ENCODE results near the gene SYNGAP1.
"Not testable (repeated sequence)": the region's sequence is repeated elsewhere in the genome, so short reads cannot be mapped to it uniquely, and the experiment has no call there.

DNA sequence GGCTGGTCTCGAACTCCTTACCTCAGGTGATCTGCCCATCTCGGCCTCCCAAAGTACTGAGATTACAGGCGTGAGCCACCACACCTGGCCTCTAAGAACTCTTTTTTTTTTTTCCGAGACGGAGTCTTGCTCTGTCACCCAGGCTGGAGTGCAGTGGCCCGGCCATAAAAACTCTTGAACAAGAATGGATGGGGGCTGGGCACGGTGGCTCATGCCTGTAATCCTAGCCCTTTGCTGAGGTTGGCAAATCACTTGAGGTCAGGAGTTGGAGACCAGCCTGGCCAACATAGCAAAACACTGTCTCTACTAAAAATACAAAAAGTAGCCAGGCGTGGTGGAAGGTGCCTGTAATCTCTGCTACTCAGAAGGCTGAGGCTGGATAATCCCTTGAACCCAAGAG is 48.0 kb upstream of the SYNGAP1 start:
- not testable (repeated sequence) for TF ChIP-seq CTCF (IDR thresholded peaks at IDR 0.05; ENCODE audit: insufficient read depth, low read length, poor library complexity, severe bottlenecking); EZH2phosphoT487 (conservative IDR thresholded peaks at IDR 0.05; ENCODE audit: low read length)
